HL-60 (cell line): Measurements from ENCODE around the gene GALNT1.

Experiments
- DNase-seq, 2 experiments: peaks; one replicate each; pipeline ENCODE4 v3.0.0-alpha.2; 2010 to 2020; ENCODE audit warnings: low read depth in 1 of 2, low spot score in 1 of 2
- H3K27ac ChIP-seq: fragments of 250-450 bp; sonication (Bioruptor Pico); replicated peaks from 2 replicates; pipeline ENCODE4 v1.5.1; 2020; ENCODE audit warnings: mild to moderate bottlenecking, moderate library complexity
- H3K27me3 ChIP-seq: fragments of 250-450 bp; sonication (Bioruptor Pico); 2 replicates; pipeline ENCODE4 v1.5.1; 2021; ENCODE audit warnings: mild to moderate bottlenecking, moderate library complexity; ENCODE audit not compliant: insufficient read depth, poor library complexity, severe bottlenecking
- H3K4me3 ChIP-seq: replicated peaks from 2 replicates; pipeline ENCODE4 v1.5.1; 2011; ENCODE audit warnings: mild to moderate bottlenecking, control low read depth, low read length; ENCODE audit not compliant: insufficient read depth
- GABPA ChIP-seq: IDR thresholded peaks from 2 replicates; pipeline ENCODE4 v1.6.1; 2012; ENCODE audit warnings: low read depth
- POLR2AphosphoS5 ChIP-seq: IDR thresholded peaks from 2 replicates; pipeline ENCODE4 v1.6.1; 2012; ENCODE audit warnings: low read depth
- REST ChIP-seq: IDR thresholded peaks from 2 replicates; pipeline ENCODE4 v1.6.1; 2012; ENCODE audit warnings: low read depth; ENCODE audit not compliant: insufficient replicate concordance
- SPI1 ChIP-seq: IDR thresholded peaks from 2 replicates; pipeline ENCODE4 v1.6.1; 2012; ENCODE audit warnings: low read depth, mild to moderate bottlenecking, borderline replicate concordance
- TF ChIP-seq, protein P1 (sequence below): IDR thresholded peaks from one replicate; pipeline ENCODE4 v1.5.1; 2011; ENCODE audit warnings: low read length, control low read depth, inconsistent platforms; ENCODE audit not compliant: insufficient read depth

Gene GALNT1

GRCh38 chr18:35717182-35717581, 135.6 kb downstream of the GALNT1 start:
- TF ChIP-seq POLR2AphosphoS5 = no peak
- Histone ChIP-seq H3K4me3 (no peak overlapping the region), H3K27ac (no peak overlapping the region), H3K27me3 (no peaks in the 10 kb centered on the region)
- no peak for DNase-seq

- no peak overlapping the region for H3K27ac ChIP-seq
- peaks cover 3% of the 10 kb centered on the region for H3K27me3 ChIP-seq
- no peak for TF ChIP-seq REST
- TF ChIP-seq, protein P1, sequence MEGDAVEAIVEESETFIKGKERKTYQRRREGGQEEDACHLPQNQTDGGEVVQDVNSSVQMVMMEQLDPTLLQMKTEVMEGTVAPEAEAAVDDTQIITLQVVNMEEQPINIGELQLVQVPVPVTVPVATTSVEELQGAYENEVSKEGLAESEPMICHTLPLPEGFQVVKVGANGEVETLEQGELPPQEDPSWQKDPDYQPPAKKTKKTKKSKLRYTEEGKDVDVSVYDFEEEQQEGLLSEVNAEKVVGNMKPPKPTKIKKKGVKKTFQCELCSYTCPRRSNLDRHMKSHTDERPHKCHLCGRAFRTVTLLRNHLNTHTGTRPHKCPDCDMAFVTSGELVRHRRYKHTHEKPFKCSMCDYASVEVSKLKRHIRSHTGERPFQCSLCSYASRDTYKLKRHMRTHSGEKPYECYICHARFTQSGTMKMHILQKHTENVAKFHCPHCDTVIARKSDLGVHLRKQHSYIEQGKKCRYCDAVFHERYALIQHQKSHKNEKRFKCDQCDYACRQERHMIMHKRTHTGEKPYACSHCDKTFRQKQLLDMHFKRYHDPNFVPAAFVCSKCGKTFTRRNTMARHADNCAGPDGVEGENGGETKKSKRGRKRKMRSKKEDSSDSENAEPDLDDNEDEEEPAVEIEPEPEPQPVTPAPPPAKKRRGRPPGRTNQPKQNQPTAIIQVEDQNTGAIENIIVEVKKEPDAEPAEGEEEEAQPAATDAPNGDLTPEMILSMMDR = no peak
- no peak for TF ChIP-seq SPI1
- no peak for TF ChIP-seq GABPA
- no peak for TF ChIP-seq POLR2AphosphoS5
- no peak overlapping the region for H3K4me3 ChIP-seq
- no peak for DNase-seq
Measured at GRCh38 chr18:35721431-35722081, 140.0 kb downstream of the GALNT1 start.

DNA sequence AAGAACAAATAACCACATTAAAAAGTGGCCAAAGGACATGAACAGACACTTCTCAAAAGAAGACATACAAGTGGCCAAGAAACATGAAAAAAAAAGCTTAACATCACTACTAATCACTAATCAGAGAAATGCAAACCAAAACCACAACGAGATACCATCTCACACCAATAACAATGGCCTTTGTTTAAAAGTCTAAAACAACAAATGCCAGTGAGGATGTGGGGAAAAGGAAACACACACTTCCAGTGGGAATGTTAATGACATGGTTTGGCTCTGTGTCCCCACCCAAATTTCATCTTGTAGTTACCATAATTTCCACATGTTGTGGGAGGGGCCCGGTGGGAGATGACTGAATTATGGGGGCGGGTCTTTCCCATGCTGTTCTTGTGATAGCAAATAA, 147.1 kb downstream of the GALNT1 start:
- no peak overlapping the region for H3K27ac ChIP-seq
- no peak for DNase-seq
- no peak overlapping the region for H3K4me3 ChIP-seq
- TF ChIP-seq SPI1 (no peak), POLR2AphosphoS5 (no peak), GABPA (no peak), REST (no peak)
- TF ChIP-seq, protein P1 = no peak
- peaks cover 3% of the 10 kb centered on the region for H3K27me3 ChIP-seq

- TF ChIP-seq GABPA (no peak), REST (no peak)
- TF ChIP-seq, protein P1 = no peak
- H3K4me3 ChIP-seq = no peak overlapping the region
- DNase-seq = no peak
Measured at GRCh38 chr18:35729991-35730668, 148.6 kb downstream of the GALNT1 start.

More at GRCh38 chr18:35729991-35730668, 148.6 kb downstream of the GALNT1 start:
- no peak overlapping the region for H3K27ac ChIP-seq
- no peaks in the 10 kb centered on the region for H3K27me3 ChIP-seq
